ENCODE results near the gene UBE2E2. TPM values are rescaled to one million over a fixed set of nuclear protein-coding genes. Genes with fewer than 3 reads are reported as not detected.

Gene UBE2E2
- total RNA-seq, 1 experiment from 2014 or later, result 64.3 TPM

GRCh38 chr3:23288286-23288685 lies 85.2 kb downstream of the UBE2E2 start:
- BruUV-seq (replicated peaks), result no TSS peak
- no peak for DNase-seq (ENCODE audit: unreplicated experiment)
- CTCF ChIA-PET, result interaction anchor here (0.6 kb wide), 1 partner anchor 20 kb away, joined by 3 read pairs; no protein-coding TSS in a partner anchor
- TF ChIP-seq CTCF (IDR thresholded peaks at IDR 0.05; ENCODE audit: unreplicated experiment), result no peak
- POLR2A ChIA-PET, result no interaction called here
- intact Hi-C loops (cut with micrococcal nuclease), result no loop called here
- H3K4me3 Mint-ChIP-seq (ENCODE audit: unreplicated experiment), result no peak overlapping the region
- no peak overlapping the region for H3K27ac Mint-ChIP-seq (ENCODE audit: low read depth, unreplicated experiment)
- no peaks in the 10 kb centered on the region for H3K4me1 Mint-ChIP-seq (ENCODE audit: insufficient read depth, unreplicated experiment)
- H3K27me3 Mint-ChIP-seq (ENCODE audit: insufficient read depth, unreplicated experiment), result no peaks in the 10 kb centered on the region
- H3K36me3 Mint-ChIP-seq (ENCODE audit: insufficient read depth, unreplicated experiment), result no peaks in the 10 kb centered on the region
- H3K9me3 Mint-ChIP-seq (ENCODE audit: unreplicated experiment), result peaks cover 18% of the 10 kb centered on the region

GRCh38 chr3:23288715-23289114 lies 85.6 kb downstream of the UBE2E2 start:
- intact Hi-C loops (cut with micrococcal nuclease), result no loop called here
- ChIA-PET CTCF (interaction anchor here (0.6 kb wide), 1 partner anchor 20 kb away, joined by 3 read pairs; no protein-coding TSS in a partner anchor), POLR2A (no interaction called here)
- H3K4me1 Mint-ChIP-seq (ENCODE audit: insufficient read depth, unreplicated experiment), result no peaks in the 10 kb centered on the region
- peaks cover 18% of the 10 kb centered on the region for H3K9me3 Mint-ChIP-seq (ENCODE audit: unreplicated experiment)
- no peak overlapping the region for H3K4me3 Mint-ChIP-seq (ENCODE audit: unreplicated experiment)
- no peak for DNase-seq (ENCODE audit: unreplicated experiment)
- no peak for TF ChIP-seq CTCF (IDR thresholded peaks at IDR 0.05; ENCODE audit: unreplicated experiment)
- no peaks in the 10 kb centered on the region for H3K27me3 Mint-ChIP-seq (ENCODE audit: insufficient read depth, unreplicated experiment)
- H3K27ac Mint-ChIP-seq (ENCODE audit: low read depth, unreplicated experiment), result no peak overlapping the region
- BruUV-seq (replicated peaks), result no TSS peak
- H3K36me3 Mint-ChIP-seq (ENCODE audit: insufficient read depth, unreplicated experiment), result no peaks in the 10 kb centered on the region

GRCh38 chr3:23292432-23292831 lies 89.3 kb downstream of the UBE2E2 start:
- BruUV-seq (replicated peaks), result no TSS peak
- Mint-ChIP-seq H3K4me1 (ENCODE audit: insufficient read depth, unreplicated experiment) (no peaks in the 10 kb centered on the region), H3K27ac (ENCODE audit: low read depth, unreplicated experiment) (no peak overlapping the region), H3K9me3 (ENCODE audit: unreplicated experiment) (peaks cover 7% of the 10 kb centered on the region), H3K4me3 (ENCODE audit: unreplicated experiment) (no peak overlapping the region), H3K36me3 (ENCODE audit: insufficient read depth, unreplicated experiment) (peaks cover 4% of the 10 kb centered on the region), H3K27me3 (ENCODE audit: insufficient read depth, unreplicated experiment) (no peaks in the 10 kb centered on the region)
- ChIA-PET POLR2A (no interaction called here), CTCF (interaction anchor here (0.6 kb wide), 1 partner anchor 70 kb away, joined by 7 read pairs; no protein-coding TSS in a partner anchor)
- TF ChIP-seq CTCF (IDR thresholded peaks at IDR 0.05; ENCODE audit: unreplicated experiment), result no peak
- intact Hi-C loops (cut with micrococcal nuclease), result no loop called here
- DNase-seq (ENCODE audit: unreplicated experiment), result no peak

- intact Hi-C loops (cut with micrococcal nuclease), result no loop called here
- TF ChIP-seq CTCF (IDR thresholded peaks at IDR 0.05; ENCODE audit: unreplicated experiment), result no peak
- no peak for DNase-seq (ENCODE audit: unreplicated experiment)
- Mint-ChIP-seq H3K27me3 (ENCODE audit: insufficient read depth, unreplicated experiment) (no peaks in the 10 kb centered on the region), H3K9me3 (ENCODE audit: unreplicated experiment) (no peaks in the 10 kb centered on the region), H3K27ac (ENCODE audit: low read depth, unreplicated experiment) (no peak overlapping the region), H3K4me3 (ENCODE audit: unreplicated experiment) (no peak overlapping the region), H3K36me3 (ENCODE audit: insufficient read depth, unreplicated experiment) (peaks cover 4% of the 10 kb centered on the region), H3K4me1 (ENCODE audit: insufficient read depth, unreplicated experiment) (no peaks in the 10 kb centered on the region)
- BruUV-seq (replicated peaks), result no TSS peak
- ChIA-PET CTCF (no interaction called here), POLR2A (interaction anchor here (1.1 kb wide), 1 partner anchor 25 kb away, joined by 3 read pairs; no protein-coding TSS in a partner anchor)
Observed at GRCh38 chr3:23294770-23295387, 91.8 kb downstream of the UBE2E2 start.

All from MCF 10A (cell line).